Transverse colon (tissue), 4 donors: ENCODE data around the gene ZCCHC7.

ENCODE experiments used
- POLR2A ChIP-seq: fragments of 450-650 bp; IDR thresholded peaks from one replicate; pipeline ENCODE4 v1.6.1; 2016; ENCODE audit warnings: antibody characterized with exemption, mild to moderate bottlenecking, moderate library complexity
- POLR2AphosphoS5 ChIP-seq, 3 donors: sonication (generic); formaldehyde crosslinking; IDR thresholded peaks; one replicate each; pipeline ENCODE4 v1.6.1; 2016; ENCODE audit warnings: antibody characterized with exemption in 3 of 3
- TF ChIP-seq, protein P1 (sequence below), 5 experiments: fragments of 200-600 bp in 3 of 5; fragments of 450-650 bp in 2 of 5; sonication (generic) in 3 of 5; IDR thresholded peaks; 1 replicate in 2 of 5; 2 replicates in 3 of 5; pipeline ENCODE4 v1.5.1; 2016 to 2017; ENCODE audit warnings: antibody characterized with exemption in 5 of 5, inconsistent platforms in 3 of 5, mild to moderate bottlenecking in 2 of 5, moderate library complexity in 1 of 5

DNA sequence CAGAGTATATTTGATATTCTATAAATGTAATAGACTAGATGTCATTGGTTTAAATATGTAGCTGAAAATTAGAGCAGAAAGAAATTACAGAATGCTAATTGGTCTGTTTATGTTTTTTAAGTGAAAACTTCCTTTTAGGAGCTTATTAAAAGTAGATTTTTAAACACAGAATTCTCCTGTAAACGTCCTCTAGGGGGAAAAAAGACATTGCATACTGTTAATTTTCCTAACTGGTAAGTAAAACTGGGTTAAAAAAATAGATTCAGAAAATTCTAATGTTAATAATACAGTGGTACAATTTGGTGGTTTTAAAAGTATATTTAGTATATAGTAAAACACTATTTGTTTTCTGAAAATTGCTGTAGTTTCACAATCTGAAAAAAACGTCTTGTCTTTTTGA lies 59.8 kb downstream of the ZCCHC7 start:
- TF ChIP-seq POLR2AphosphoS5 (IDR thresholded peaks at IDR 0.05) (no peak), POLR2A (no peak)
- TF ChIP-seq, protein P1, sequence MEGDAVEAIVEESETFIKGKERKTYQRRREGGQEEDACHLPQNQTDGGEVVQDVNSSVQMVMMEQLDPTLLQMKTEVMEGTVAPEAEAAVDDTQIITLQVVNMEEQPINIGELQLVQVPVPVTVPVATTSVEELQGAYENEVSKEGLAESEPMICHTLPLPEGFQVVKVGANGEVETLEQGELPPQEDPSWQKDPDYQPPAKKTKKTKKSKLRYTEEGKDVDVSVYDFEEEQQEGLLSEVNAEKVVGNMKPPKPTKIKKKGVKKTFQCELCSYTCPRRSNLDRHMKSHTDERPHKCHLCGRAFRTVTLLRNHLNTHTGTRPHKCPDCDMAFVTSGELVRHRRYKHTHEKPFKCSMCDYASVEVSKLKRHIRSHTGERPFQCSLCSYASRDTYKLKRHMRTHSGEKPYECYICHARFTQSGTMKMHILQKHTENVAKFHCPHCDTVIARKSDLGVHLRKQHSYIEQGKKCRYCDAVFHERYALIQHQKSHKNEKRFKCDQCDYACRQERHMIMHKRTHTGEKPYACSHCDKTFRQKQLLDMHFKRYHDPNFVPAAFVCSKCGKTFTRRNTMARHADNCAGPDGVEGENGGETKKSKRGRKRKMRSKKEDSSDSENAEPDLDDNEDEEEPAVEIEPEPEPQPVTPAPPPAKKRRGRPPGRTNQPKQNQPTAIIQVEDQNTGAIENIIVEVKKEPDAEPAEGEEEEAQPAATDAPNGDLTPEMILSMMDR (IDR thresholded peaks at IDR 0.05) = no peak
